GM12864 (cell line): ENCODE data around the gene GALNT17.
"Not testable (repeated sequence)": the region's sequence is repeated elsewhere in the genome, so short reads cannot be mapped to it uniquely, and the experiment has no call there.

ENCODE experiments used
- DNase-seq: peaks from one replicate; pipeline ENCODE4 v3.0.0-alpha.2; 2011; ENCODE audit warnings: low read depth
- H3K4me3 ChIP-seq: 2 replicates; pipeline ENCODE4 v1.5.1; 2011; ENCODE audit warnings: mild to moderate bottlenecking, low read depth, low read length, control low read depth
- CTCF ChIP-seq: IDR thresholded peaks from 2 replicates; pipeline ENCODE4 v1.5.1; 2011; ENCODE audit warnings: low read depth, mild to moderate bottlenecking, moderate library complexity, low read length, control low read depth, inconsistent platforms; ENCODE audit errors: missing control alignments

Gene GALNT17

GRCh38 chr7:71186535-71187057 lies 54.7 kb downstream of the GALNT17 start:
- no peak for DNase-seq
- no peak for TF ChIP-seq CTCF

GRCh38 chr7:71191771-71192170 lies 59.8 kb downstream of the GALNT17 start:
- no peak for DNase-seq
- no peak overlapping the region for H3K4me3 ChIP-seq
- no peak for TF ChIP-seq CTCF

More at GRCh38 chr7:71186535-71187057, 54.7 kb downstream of the GALNT17 start:
- H3K4me3 ChIP-seq: no peak overlapping the region

- TF ChIP-seq CTCF: no peak
- no peak for DNase-seq
- no peak overlapping the region for H3K4me3 ChIP-seq
Observed at GRCh38 chr7:71193099-71193810, 61.3 kb downstream of the GALNT17 start.

GRCh38 chr7:71198391-71198790 lies 66.4 kb downstream of the GALNT17 start:
- DNase-seq: no peak
- no peak for TF ChIP-seq CTCF
- H3K4me3 ChIP-seq: no peak overlapping the region

- no peak for TF ChIP-seq CTCF
- H3K4me3 ChIP-seq: no peak overlapping the region
- DNase-seq: no peak
Observed at GRCh38 chr7:71198887-71199286, 66.9 kb downstream of the GALNT17 start.

- TF ChIP-seq CTCF: no peak
- no peak for DNase-seq
- no peak overlapping the region for H3K4me3 ChIP-seq
Observed at GRCh38 chr7:71206184-71206583, 74.2 kb downstream of the GALNT17 start.

GRCh38 chr7:71208881-71209280 lies 76.9 kb downstream of the GALNT17 start:
- no peak for DNase-seq
- no peak overlapping the region for H3K4me3 ChIP-seq
- no peak for TF ChIP-seq CTCF

- not testable (repeated sequence) for DNase-seq, H3K4me3 ChIP-seq
Observed at GRCh38 chr7:71209484-71209883, 77.5 kb downstream of the GALNT17 start.
